Memory B cell (primary cell): ENCODE data around the gene CACFD1.

ENCODE experiments used
- ATAC-seq: fragments of 150-1000 bp; cut with Tn5 transposase; 2 replicates; pipeline ENCODE4 v1.10.0; 2021; ENCODE audit warnings: low read depth, mild to moderate bottlenecking, moderate library complexity
- DNase-seq, 2 donors: peaks; one replicate each; pipeline ENCODE4 v3.0.0; 2022; ENCODE audit warnings: low spot score in 2 of 2
- H3K27ac Mint-ChIP-seq: one replicate; pipeline ENCODE4 v1.8.0; 2022; ENCODE audit warnings: mild to moderate bottlenecking, moderate library complexity, mixed read lengths
- H3K27me3 Mint-ChIP-seq: one replicate; pipeline ENCODE4 v1.8.0; 2022; ENCODE audit warnings: mixed read lengths
- H3K36me3 Mint-ChIP-seq: one replicate; pipeline ENCODE4 v1.8.0; 2022; ENCODE audit warnings: mild to moderate bottlenecking, mixed read lengths
- H3K4me1 Mint-ChIP-seq: one replicate; pipeline ENCODE4 v1.8.0; 2022; ENCODE audit warnings: mixed read lengths
- H3K4me3 Mint-ChIP-seq: one replicate; pipeline ENCODE4 v1.8.0; 2022; ENCODE audit warnings: mild to moderate bottlenecking, moderate library complexity, mixed read lengths
- H3K9me3 Mint-ChIP-seq: one replicate; pipeline ENCODE4 v1.8.0; 2022; ENCODE audit warnings: mixed read lengths

CACFD1 gene

GRCh38 chr9:133499132-133499891 is 39.5 kb downstream of the CACFD1 start:
- no peak for ATAC-seq
- Mint-ChIP-seq H3K36me3 (peaks cover 9% of the 10 kb centered on the region), H3K27me3 (peaks cover 16% of the 10 kb centered on the region), H3K27ac (no peak overlapping the region), H3K4me1 (peaks cover 2% of the 10 kb centered on the region), H3K9me3 (peaks cover 20% of the 10 kb centered on the region), H3K4me3 (no peak overlapping the region)
- no peak for DNase-seq

- DNase-seq = no peak
- peaks cover 16% of the 10 kb centered on the region for H3K27me3 Mint-ChIP-seq
- H3K36me3 Mint-ChIP-seq = peaks cover 9% of the 10 kb centered on the region
- H3K9me3 Mint-ChIP-seq = peaks cover 20% of the 10 kb centered on the region
- ATAC-seq = no peak
- peaks cover 2% of the 10 kb centered on the region for H3K4me1 Mint-ChIP-seq
- no peak overlapping the region for H3K27ac Mint-ChIP-seq
- no peak overlapping the region for H3K4me3 Mint-ChIP-seq
These were observed 40.1 kb downstream of the CACFD1 start for GRCh38 chr9:133499892-133500270.

GRCh38 chr9:133502112-133502511 is 42.3 kb downstream of the CACFD1 start:
- Mint-ChIP-seq H3K36me3 (peaks cover 9% of the 10 kb centered on the region), H3K9me3 (peaks cover 20% of the 10 kb centered on the region), H3K4me3 (no peak overlapping the region), H3K27ac (no peak overlapping the region), H3K4me1 (peaks cover 2% of the 10 kb centered on the region), H3K27me3 (peaks cover 17% of the 10 kb centered on the region)
- no peak for DNase-seq
- ATAC-seq = no peak

GRCh38 chr9:133505186-133505830 is 45.5 kb downstream of the CACFD1 start:
- DNase-seq = no peak
- H3K27ac Mint-ChIP-seq = no peak overlapping the region
- H3K9me3 Mint-ChIP-seq = peaks cover 20% of the 10 kb centered on the region
- no peak for ATAC-seq
- H3K36me3 Mint-ChIP-seq = peaks cover 9% of the 10 kb centered on the region
- no peak overlapping the region for H3K4me3 Mint-ChIP-seq
- H3K27me3 Mint-ChIP-seq = peaks cover 15% of the 10 kb centered on the region
- no peaks in the 10 kb centered on the region for H3K4me1 Mint-ChIP-seq

- Mint-ChIP-seq H3K27ac (no peak overlapping the region), H3K27me3 (peaks cover 12% of the 10 kb centered on the region), H3K4me1 (no peaks in the 10 kb centered on the region), H3K9me3 (peaks cover 17% of the 10 kb centered on the region), H3K4me3 (no peak overlapping the region), H3K36me3 (peaks cover 8% of the 10 kb centered on the region)
- DNase-seq (no peak), ATAC-seq (no peak)
These were observed 46.3 kb downstream of the CACFD1 start for GRCh38 chr9:133505901-133506652.

GRCh38 chr9:133506653-133507038 is 46.9 kb downstream of the CACFD1 start:
- H3K36me3 Mint-ChIP-seq = peaks cover 5% of the 10 kb centered on the region
- no peaks in the 10 kb centered on the region for H3K4me1 Mint-ChIP-seq
- no peak overlapping the region for H3K4me3 Mint-ChIP-seq
- ATAC-seq (no peak), DNase-seq (no peak)
- no peak overlapping the region for H3K27ac Mint-ChIP-seq
- peaks cover 12% of the 10 kb centered on the region for H3K9me3 Mint-ChIP-seq
- H3K27me3 Mint-ChIP-seq = peaks cover 12% of the 10 kb centered on the region

- no peak for DNase-seq
These were observed 47.6 kb downstream of the CACFD1 start for GRCh38 chr9:133507246-133507965.

GRCh38 chr9:133508046-133508445 is 48.3 kb downstream of the CACFD1 start:
- DNase-seq = no peak
- no peaks in the 10 kb centered on the region for H3K36me3 Mint-ChIP-seq
- H3K27ac Mint-ChIP-seq = no peak overlapping the region
- no peak for ATAC-seq
- H3K4me3 Mint-ChIP-seq = no peak overlapping the region
- peaks cover 9% of the 10 kb centered on the region for H3K27me3 Mint-ChIP-seq
- no peaks in the 10 kb centered on the region for H3K4me1 Mint-ChIP-seq
- H3K9me3 Mint-ChIP-seq = peaks cover 3% of the 10 kb centered on the region

More at GRCh38 chr9:133507246-133507965, 47.6 kb downstream of the CACFD1 start:
- Mint-ChIP-seq H3K36me3 (peaks cover 3% of the 10 kb centered on the region), H3K27ac (no peak overlapping the region), H3K27me3 (peaks cover 11% of the 10 kb centered on the region), H3K4me3 (no peak overlapping the region), H3K9me3 (peaks cover 7% of the 10 kb centered on the region), H3K4me1 (no peaks in the 10 kb centered on the region)
- no peak for ATAC-seq

GRCh38 chr9:133509179-133510083 is 49.7 kb downstream of the CACFD1 start:
- no peak overlapping the region for H3K4me3 Mint-ChIP-seq
- H3K27me3 Mint-ChIP-seq = peaks cover 7% of the 10 kb centered on the region
- ATAC-seq = no peak
- no peak overlapping the region for H3K27ac Mint-ChIP-seq
- H3K9me3 Mint-ChIP-seq = no peaks in the 10 kb centered on the region
- no peaks in the 10 kb centered on the region for H3K4me1 Mint-ChIP-seq
- no peak for DNase-seq
- no peaks in the 10 kb centered on the region for H3K36me3 Mint-ChIP-seq

- Mint-ChIP-seq H3K4me1 (no peaks in the 10 kb centered on the region), H3K9me3 (no peaks in the 10 kb centered on the region), H3K4me3 (no peak overlapping the region), H3K27me3 (peaks cover 9% of the 10 kb centered on the region), H3K36me3 (no peaks in the 10 kb centered on the region), H3K27ac (no peak overlapping the region)
- ATAC-seq = no peak
- no peak for DNase-seq
These were observed 51.2 kb downstream of the CACFD1 start for GRCh38 chr9:133510926-133511505.

GRCh38 chr9:133511607-133512006 is 51.8 kb downstream of the CACFD1 start:
- H3K27me3 Mint-ChIP-seq = peaks cover 9% of the 10 kb centered on the region
- ATAC-seq (no peak), DNase-seq (no peak)
- no peaks in the 10 kb centered on the region for H3K36me3 Mint-ChIP-seq
- no peaks in the 10 kb centered on the region for H3K4me1 Mint-ChIP-seq
- H3K27ac Mint-ChIP-seq = no peak overlapping the region
- H3K4me3 Mint-ChIP-seq = no peak overlapping the region
- no peaks in the 10 kb centered on the region for H3K9me3 Mint-ChIP-seq

GRCh38 chr9:133512253-133513213 is 52.8 kb downstream of the CACFD1 start:
- DNase-seq (no peak), ATAC-seq (no peak)
- H3K9me3 Mint-ChIP-seq = no peaks in the 10 kb centered on the region
- H3K27ac Mint-ChIP-seq = no peak overlapping the region
- no peak overlapping the region for H3K4me3 Mint-ChIP-seq
- no peaks in the 10 kb centered on the region for H3K36me3 Mint-ChIP-seq
- H3K4me1 Mint-ChIP-seq = no peaks in the 10 kb centered on the region
- peaks cover 6% of the 10 kb centered on the region for H3K27me3 Mint-ChIP-seq
